Gastrocnemius medialis (tissue), 4 donors: ENCODE measurements around the gene GLI3. TPM values are rescaled to one million over a fixed set of nuclear protein-coding genes. Genes with fewer than 3 reads are reported as not detected.

ENCODE experiments used
- ATAC-seq, 2 donors: fragments of 150-250 bp; one replicate each; pipeline ENCODE4 v1.9.1; 2016
- DNase-seq, 2 donors: peaks; one replicate each; pipeline ENCODE4 v3.0.0-alpha.2; 2019
- H3K27ac ChIP-seq, 4 donors: fragments of 200-600 bp; sonication (generic); 1 replicate in 1 of 4; 2 replicates in 3 of 4; pipeline ENCODE4 v1.5.1; 2016 to 2018; ENCODE audit warnings: mild to moderate bottlenecking in 2 of 4, moderate library complexity in 1 of 4
- H3K27me3 ChIP-seq, 3 donors: fragments of 200-600 bp; sonication (generic) in 2 of 3; 1 replicate in 1 of 3; 2 replicates in 2 of 3; pipeline versions ENCODE4 v1.5.1 to v1.6.0; 2016 to 2019; ENCODE audit warnings: mild to moderate bottlenecking in 1 of 3, moderate library complexity in 1 of 3
- H3K36me3 ChIP-seq, 2 donors: fragments of 200-600 bp; sonication (generic) in 1 of 2; one replicate each; pipeline ENCODE4 v1.5.1; 2017 to 2018
- H3K4me1 ChIP-seq, 2 donors: fragments of 200-600 bp; sonication (generic) in 1 of 2; one replicate each; pipeline ENCODE4 v1.5.1; 2016 to 2017; ENCODE audit warnings: mild to moderate bottlenecking in 2 of 2
- H3K4me3 ChIP-seq, 4 donors: fragments of 200-600 bp; sonication (generic) in 3 of 4; 1 replicate in 1 of 4; 2 replicates in 3 of 4; pipeline ENCODE4 v1.5.1; 2016 to 2019; ENCODE audit warnings: mild to moderate bottlenecking in 2 of 4
- H3K9me3 ChIP-seq, 3 donors: fragments of 200-600 bp; sonication (generic) in 2 of 3; 1 replicate in 1 of 3; 2 replicates in 2 of 3; pipeline ENCODE4 v1.5.1; 2016 to 2019
- CTCF ChIP-seq, 5 experiments: fragments of 450-650 bp in 3 of 5; fragments of 200-600 bp in 2 of 5; sonication (generic) in 2 of 5; IDR thresholded peaks in 4 of 5; conservative IDR thresholded peaks in 1 of 5; 1 replicate in 4 of 5; 2 replicates in 1 of 5; pipeline ENCODE4 v1.5.1; 2016 to 2019; ENCODE audit warnings: antibody characterized with exemption in 5 of 5, mild to moderate bottlenecking in 3 of 5, moderate library complexity in 3 of 5
- POLR2A ChIP-seq, 2 donors: fragments of 450-650 bp; IDR thresholded peaks; one replicate each; pipeline ENCODE4 v1.6.1; 2017; ENCODE audit warnings: antibody characterized with exemption in 2 of 2, mild to moderate bottlenecking in 2 of 2, moderate library complexity in 2 of 2
- in situ Hi-C, 4 donors: fragments of 200-750 bp; cut with MboI; loops; one replicate each; pipeline versions ENCODE4 v1.15.0 to v1.8.0; 2017; ENCODE audit warnings: low sequenced_read_pairs in 4 of 4
- intact Hi-C: fragments of 100-400 bp; cut with DNase I; formaldehyde crosslinking; loops from one replicate; pipeline ENCODE4 v1.15.1; 2023; ENCODE audit warnings: low total_unique reads
- total RNA-seq, 4 donors: library from RNA; depleted of rRNA; stranded (reverse); fragments of >200 nt; gene quantifications; one replicate each; pipeline versions ENCODE4 v1.1.0 to v1.2.3, GENCODE V29; 2016

Gene GLI3
- total RNA-seq, 4 donors from 2014 or later = 0.46 to 1.6 (median 0.81) TPM

- Histone ChIP-seq H3K9me3 (no peaks in the 10 kb centered on the region), H3K27me3 (peaks cover 6 to 44% (median 30%) of the 10 kb centered on the region in 3 donors), H3K27ac (no peak overlapping the region), H3K36me3 (no peaks in the 10 kb centered on the region), H3K4me3 (no peak overlapping the region), H3K4me1 (peaks cover 16 to 22% of the 10 kb centered on the region in 2 donors)
- in situ Hi-C loops (loop anchor here in 1 of 4 donors (25.0 kb wide), 1 partner anchor 245 kb away; no protein-coding TSS in a partner anchor), intact Hi-C loops (no loop called here)
- no peak for ATAC-seq
- TF ChIP-seq POLR2A (IDR thresholded peaks at IDR 0.05) = no peak
- no peak for TF ChIP-seq CTCF (IDR thresholded peaks at IDR 0.05 in 4 of 5, conservative IDR thresholded peaks at IDR 0.05 in 1 of 5)
- DNase-seq = no peak
Measured at GRCh38 chr7:42232275-42232674, 4.7 kb downstream of the GLI3 start.

GRCh38 chr7:42231043-42231787, 5.8 kb downstream of the GLI3 start:
- no peaks in the 10 kb centered on the region for H3K36me3 ChIP-seq
- intact Hi-C loops (no loop called here), in situ Hi-C loops (loop anchor here in 1 of 4 donors (25.0 kb wide), 1 partner anchor 244 kb away; no protein-coding TSS in a partner anchor)
- H3K9me3 ChIP-seq = no peaks in the 10 kb centered on the region
- H3K27me3 ChIP-seq = peaks cover 12 to 45% (median 36%) of the 10 kb centered on the region in 3 donors
- H3K27ac ChIP-seq = no peak overlapping the region
- no peak overlapping the region for H3K4me3 ChIP-seq
- ATAC-seq (no peak), DNase-seq (no peak)
- TF ChIP-seq POLR2A (IDR thresholded peaks at IDR 0.05) (no peak), CTCF (IDR thresholded peaks at IDR 0.05 in 4 of 5, conservative IDR thresholded peaks at IDR 0.05 in 1 of 5) (no peak)
- peaks cover 16 to 17% of the 10 kb centered on the region in 2 donors for H3K4me1 ChIP-seq

GRCh38 chr7:42227936-42228591, 8.9 kb downstream of the GLI3 start:
- ATAC-seq (peak; percentile 45 to 53), DNase-seq (no peak)
- intact Hi-C loops (loop anchor here (10.0 kb wide), 1 partner anchor 123 kb away; no protein-coding TSS in a partner anchor), in situ Hi-C loops (loop anchor here in 1 of 4 donors (25.0 kb wide), 1 partner anchor 241 kb away; no protein-coding TSS in a partner anchor)
- Histone ChIP-seq H3K9me3 (no peaks in the 10 kb centered on the region), H3K36me3 (no peaks in the 10 kb centered on the region), H3K4me3 (peak overlapping the region; percentile 17 to 50 (median 36)), H3K27me3 (peaks cover 15 to 27% (median 20%) of the 10 kb centered on the region in 3 donors), H3K4me1 (peaks cover 7 to 10% of the 10 kb centered on the region in 2 donors), H3K27ac (no peak overlapping the region)
- TF ChIP-seq POLR2A (IDR thresholded peaks at IDR 0.05) = no peak

- peaks cover 7 to 10% of the 10 kb centered on the region in 2 donors for H3K4me1 ChIP-seq
- H3K4me3 ChIP-seq = peak overlapping the region; percentile 17 to 50 (median 36)
- intact Hi-C loops (loop anchor here (10.0 kb wide), 1 partner anchor 123 kb away; no protein-coding TSS in a partner anchor), in situ Hi-C loops (loop anchor here in 1 of 4 donors (25.0 kb wide), 1 partner anchor 240 kb away; no protein-coding TSS in a partner anchor)
- no peaks in the 10 kb centered on the region for H3K9me3 ChIP-seq
- peaks cover 15 to 27% (median 20%) of the 10 kb centered on the region in 3 donors for H3K27me3 ChIP-seq
- H3K27ac ChIP-seq = no peak overlapping the region
- ATAC-seq = no peak
- no peak for TF ChIP-seq CTCF (IDR thresholded peaks at IDR 0.05 in 4 of 5, conservative IDR thresholded peaks at IDR 0.05 in 1 of 5)
- no peak for TF ChIP-seq POLR2A (IDR thresholded peaks at IDR 0.05)
- no peaks in the 10 kb centered on the region for H3K36me3 ChIP-seq
- DNase-seq = no peak
Measured at GRCh38 chr7:42227541-42227935, 9.5 kb downstream of the GLI3 start.

GRCh38 chr7:42227021-42227420, 10.0 kb downstream of the GLI3 start:
- intact Hi-C loops = loop anchor here (10.0 kb wide), 1 partner anchor 122 kb away; no protein-coding TSS in a partner anchor
- DNase-seq (no peak), ATAC-seq (no peak)
- Histone ChIP-seq H3K9me3 (no peaks in the 10 kb centered on the region), H3K36me3 (no peaks in the 10 kb centered on the region), H3K4me3 (no peak overlapping the region), H3K27ac (no peak overlapping the region), H3K27me3 (peaks cover 15 to 26% (median 20%) of the 10 kb centered on the region in 3 donors), H3K4me1 (peaks cover 6 to 10% of the 10 kb centered on the region in 2 donors)
- in situ Hi-C loops = loop anchor here in 1 of 4 donors (25.0 kb wide), 1 partner anchor 240 kb away; no protein-coding TSS in a partner anchor
- TF ChIP-seq CTCF (IDR thresholded peaks at IDR 0.05 in 4 of 5, conservative IDR thresholded peaks at IDR 0.05 in 1 of 5) (no peak), POLR2A (IDR thresholded peaks at IDR 0.05) (no peak)
